Activated T-cell treated with anti-CD3 and anti-CD28 coated beads, Interleukin-2, amount 50 U/mL, for 48 hours (primary cell): Measurements from ENCODE around the gene ELP2.
"Not testable (repeated sequence)": the region's sequence is repeated elsewhere in the genome, so short reads cannot be mapped to it uniquely, and the experiment has no call there.

Experiments used
- DNase-seq, 2 experiments: peaks; one replicate each; pipeline ENCODE4 v3.0.0-alpha.2; 2020

The ELP2 gene

GRCh38 chr18:36160959-36161371 lies 31.3 kb downstream of the ELP2 start:
- no peak for DNase-seq

- no peak for DNase-seq
Observed at GRCh38 chr18:36162981-36163380, 33.3 kb downstream of the ELP2 start.

DNA sequence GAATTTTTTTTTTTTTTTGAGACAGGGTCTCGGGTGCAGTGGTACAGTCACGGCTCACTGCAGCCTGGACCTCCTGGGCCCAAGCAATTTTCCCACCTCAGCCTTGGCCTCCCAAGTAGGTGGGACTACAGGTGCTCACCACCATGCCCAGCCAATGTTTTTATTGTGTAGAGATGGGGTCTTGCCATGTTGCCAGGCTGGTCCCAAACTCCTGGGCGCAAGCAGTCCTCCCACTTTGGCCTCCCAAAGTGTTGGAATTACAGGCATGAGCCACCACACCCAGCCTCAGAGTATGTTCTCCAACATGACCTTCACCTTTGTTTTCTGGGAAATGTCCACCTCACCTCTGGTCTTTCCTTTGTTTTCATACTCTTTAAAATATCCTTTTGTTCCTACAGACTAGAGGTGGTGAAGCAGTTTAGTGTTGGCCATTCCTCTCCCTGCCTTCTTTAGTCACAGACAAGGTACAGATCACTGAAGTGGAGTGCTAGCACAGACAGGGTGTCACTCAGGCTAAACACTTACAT lies 38.1 kb downstream of the ELP2 start:
- DNase-seq = no peak

DNA sequence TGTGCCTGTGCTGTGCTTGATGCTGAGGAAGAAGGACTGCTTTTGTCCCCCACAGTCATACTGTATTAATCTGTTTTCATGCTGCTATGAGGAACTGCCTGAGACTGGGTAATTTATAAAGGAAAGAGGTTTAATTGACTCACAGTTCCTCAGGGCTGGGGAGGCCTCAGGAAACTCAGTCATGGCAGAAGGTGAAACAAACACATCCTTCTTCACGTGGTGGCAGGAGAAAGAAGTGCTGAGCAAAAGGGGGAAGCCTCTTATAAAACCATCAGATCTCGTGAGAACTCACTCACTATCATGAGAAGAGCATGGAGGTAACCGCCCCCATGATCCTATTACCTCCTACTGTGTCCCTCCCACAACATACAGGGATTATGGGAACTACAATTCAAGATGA lies 38.6 kb downstream of the ELP2 start:
- not testable (repeated sequence) for DNase-seq

GRCh38 chr18:36169938-36170337 lies 40.2 kb downstream of the ELP2 start:
- no peak for DNase-seq

GRCh38 chr18:36175481-36175880 lies 45.8 kb downstream of the ELP2 start:
- DNase-seq = no peak

GRCh38 chr18:36176177-36176584 lies 46.5 kb downstream of the ELP2 start:
- no peak for DNase-seq

DNA sequence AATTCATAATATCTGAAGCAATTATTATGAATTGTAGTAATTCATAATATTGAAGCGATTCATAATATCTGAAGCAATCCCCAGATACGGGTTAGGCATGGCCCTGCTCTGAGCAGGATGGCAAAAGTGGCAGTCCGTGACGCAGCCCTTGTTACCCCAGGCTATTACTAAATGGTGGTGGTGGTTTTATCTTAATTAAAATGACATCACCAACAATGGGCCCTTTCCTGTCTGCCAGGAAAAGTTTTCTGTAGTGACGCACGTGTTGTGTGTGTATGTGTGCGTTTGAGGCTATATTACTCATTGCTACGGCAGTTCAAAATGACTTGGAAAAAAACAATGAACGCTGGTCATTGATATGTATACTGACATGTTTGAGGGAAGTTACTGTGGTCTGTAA lies 47.0 kb downstream of the ELP2 start:
- no peak for DNase-seq

- no peak for DNase-seq
Observed at GRCh38 chr18:36177913-36178312, 48.2 kb downstream of the ELP2 start.

DNA sequence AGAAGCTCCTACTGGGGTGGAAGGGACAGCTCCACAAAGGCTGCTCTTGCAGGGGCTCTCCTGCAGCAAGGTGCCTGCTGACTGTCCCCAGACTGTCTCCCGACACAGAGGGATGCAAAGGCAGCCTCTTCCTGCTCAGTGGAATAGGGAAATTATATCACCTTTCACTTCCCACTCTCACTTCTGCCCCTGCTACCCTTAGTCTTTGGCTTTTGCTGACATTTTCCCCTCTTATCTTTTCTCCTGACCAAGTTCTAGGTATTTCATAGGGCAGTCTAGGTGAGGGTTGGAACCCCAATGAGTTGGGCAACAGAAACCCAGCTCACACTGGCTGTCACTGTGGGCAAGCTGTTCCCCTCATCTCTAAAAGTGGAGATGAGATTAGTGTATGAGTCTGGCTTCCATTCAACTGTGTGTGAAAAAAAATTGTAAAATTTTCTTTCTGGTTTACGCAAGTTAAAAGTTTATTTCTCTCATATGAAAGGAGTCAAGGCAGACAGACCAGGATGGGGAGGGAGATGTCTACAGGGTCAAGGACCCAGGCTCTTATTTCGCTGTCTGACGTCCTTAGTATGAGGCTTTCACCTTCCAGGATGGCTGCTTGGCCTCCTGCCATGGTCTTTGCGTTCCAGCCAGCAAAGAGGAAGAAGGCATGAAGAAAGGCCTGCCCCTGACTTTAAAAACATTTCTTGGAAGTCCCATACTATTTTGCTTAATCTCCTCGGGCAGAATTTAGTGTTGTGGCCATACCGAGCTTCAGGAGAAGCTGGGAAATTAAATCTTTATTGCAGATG lies 50.1 kb downstream of the ELP2 start:
- no peak for DNase-seq

DNA sequence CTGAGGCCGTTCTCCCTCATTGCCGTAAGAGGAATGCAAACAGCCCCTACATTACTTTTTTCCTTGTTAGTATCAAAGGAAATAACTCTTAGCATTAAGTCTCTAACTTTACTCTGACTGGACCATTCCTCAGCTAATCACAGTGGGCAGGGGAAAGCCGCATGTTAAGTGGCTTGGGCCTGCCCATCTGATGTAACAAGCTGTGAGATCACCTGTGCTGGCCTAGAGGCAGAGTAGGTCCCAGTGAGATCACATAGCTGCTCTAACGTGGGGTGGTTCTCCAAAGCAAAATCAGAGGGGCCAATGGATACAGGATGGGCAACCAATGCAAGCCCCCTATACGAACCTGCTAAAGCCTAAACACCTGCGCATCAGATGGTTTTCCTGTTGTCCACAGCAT lies 51.7 kb downstream of the ELP2 start:
- DNase-seq = no peak

GRCh38 chr18:36181898-36182506 lies 52.3 kb downstream of the ELP2 start:
- no peak for DNase-seq

DNA sequence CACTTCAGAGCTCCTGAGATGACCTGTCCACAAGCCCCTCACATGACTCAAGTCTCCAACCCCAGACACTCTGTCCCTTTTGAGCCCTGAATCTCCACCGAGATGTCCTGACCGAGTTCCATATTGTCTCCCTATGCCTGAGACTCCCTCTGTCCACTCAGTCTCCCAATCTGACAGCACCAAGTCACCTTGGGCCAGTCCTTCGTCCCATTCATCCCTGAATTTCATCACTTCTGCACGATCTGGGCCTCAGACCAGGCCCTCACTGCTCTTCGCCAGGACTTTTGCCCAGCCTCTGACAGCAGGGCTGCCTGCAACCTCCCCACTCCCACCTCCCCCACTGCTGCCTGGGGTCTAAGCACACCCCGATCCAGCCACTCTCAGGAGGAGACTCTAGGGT lies 53.3 kb downstream of the ELP2 start:
- DNase-seq = no peak

- no peak for DNase-seq
Observed at GRCh38 chr18:36183987-36184386, 54.3 kb downstream of the ELP2 start.

- DNase-seq = no peak
Observed at GRCh38 chr18:36185157-36185556, 55.5 kb downstream of the ELP2 start.

- no peak for DNase-seq
Observed at GRCh38 chr18:36185901-36186460, 56.3 kb downstream of the ELP2 start.

GRCh38 chr18:36186461-36187192 lies 56.9 kb downstream of the ELP2 start:
- peak; percentile 32 for DNase-seq

GRCh38 chr18:36187193-36187825 lies 57.6 kb downstream of the ELP2 start, which contains the start of gene MOCOS:
Gene MOCOS, plus strand, starts transcription at chr18:36187497. Its CDS starts 43 bp downstream, at chr18:36187540.
- peak; percentile 54 to 63 for DNase-seq

DNA sequence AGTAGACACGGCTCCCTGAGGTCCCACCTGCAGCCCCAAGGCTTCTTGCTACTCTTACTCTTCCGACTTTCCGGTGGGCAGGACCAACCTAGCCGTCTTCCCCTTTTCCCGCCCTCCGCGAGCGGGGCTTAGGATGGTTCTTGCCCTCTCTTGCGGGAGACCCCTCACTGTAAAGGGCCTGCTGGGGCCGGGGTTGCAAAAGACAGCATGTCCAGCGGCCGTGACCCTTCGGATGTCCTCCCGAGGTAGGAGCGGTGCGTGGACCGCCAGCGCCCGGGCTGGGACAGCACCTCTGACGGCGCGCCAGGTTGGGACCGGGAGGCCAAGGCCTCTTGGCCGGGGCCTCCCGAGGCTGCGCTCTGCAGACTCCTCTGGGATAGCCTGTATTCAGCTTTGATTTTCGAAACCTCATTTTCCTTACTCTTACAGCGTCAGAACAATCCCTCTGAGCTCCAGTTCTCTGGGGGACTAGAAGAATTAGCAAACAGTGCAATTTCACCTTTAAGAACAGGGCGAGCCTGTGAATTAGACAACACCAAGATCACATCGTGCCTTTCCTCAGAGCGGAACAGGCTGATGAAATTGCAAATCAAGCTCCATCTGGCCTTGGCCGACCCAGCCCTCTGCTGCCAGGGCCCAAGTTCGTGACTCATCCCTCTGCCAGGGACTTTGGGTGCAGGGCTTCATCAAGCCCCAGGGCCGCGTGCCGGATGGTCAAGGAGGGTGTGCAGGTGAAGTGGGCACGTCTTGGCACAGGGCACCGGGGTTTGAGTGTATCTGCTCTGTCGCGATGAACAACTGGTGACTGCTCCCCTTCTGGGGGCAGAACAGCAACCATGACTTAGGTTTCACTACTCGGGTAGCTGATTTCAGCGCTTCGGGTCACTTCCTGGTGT lies 58.4 kb downstream of the ELP2 start:
- DNase-seq = no peak

GRCh38 chr18:36188916-36189315 lies 59.2 kb downstream of the ELP2 start:
- no peak for DNase-seq

GRCh38 chr18:36189486-36189885 lies 59.8 kb downstream of the ELP2 start:
- DNase-seq = no peak

DNA sequence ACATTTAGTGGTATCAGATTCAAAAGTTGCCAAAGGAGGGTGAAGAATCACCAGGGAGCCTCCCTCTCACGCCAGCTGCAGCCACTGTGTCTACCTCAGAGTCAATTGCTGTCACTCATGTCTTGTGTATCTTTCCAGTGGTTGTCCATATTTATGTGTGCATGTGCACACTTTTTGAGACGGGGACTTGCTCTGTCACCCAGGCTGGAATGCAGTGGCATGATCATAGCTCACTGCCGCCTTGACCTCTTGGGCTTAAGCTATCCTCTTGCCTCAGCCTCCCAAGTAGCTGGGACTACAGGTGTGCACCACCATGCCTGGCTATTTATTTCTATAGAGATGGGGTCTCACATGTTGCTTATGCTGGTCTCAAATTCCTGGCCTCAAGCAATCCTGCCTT lies 61.6 kb downstream of the ELP2 start:
- no peak for DNase-seq
